ENCODE results near the gene TOGARAM1. TPM values are rescaled to one million over a fixed set of nuclear protein-coding genes. Genes with fewer than 3 reads are reported as not detected.

Gene TOGARAM1
- polyA plus RNA-seq, 2 donors: 3.0 to 3.1 TPM

Other genes with a start within 250 kb of the TOGARAM1 start
- gene KLHL28, start 243 bp upstream of the TOGARAM1 start, polyA plus RNA-seq: 1 to 10 TPM; 2.3 to 2.6 TPM
- gene PRPF39, start 121.9 kb downstream of the TOGARAM1 start, polyA plus RNA-seq: 10 to 100 TPM; 11.8 to 32.4 TPM
- 10 to 100 TPM; 68.2 to 87.1 TPM for gene FKBP3, start 172.3 kb downstream of the TOGARAM1 start, polyA plus RNA-seq
- 1 to 10 TPM; 1.7 to 5.5 TPM for gene FANCM, start 173.7 kb downstream of the TOGARAM1 start, polyA plus RNA-seq